Neural cell (in vitro differentiated cells): Measurements from ENCODE around the gene TNFAIP8L3. TPM values are rescaled to one million over a fixed set of nuclear protein-coding genes. Genes with fewer than 3 reads are reported as not detected.

Experiments used
- H2AFZ ChIP-seq: fragments of 200-600, 300-800 bp; sonication (generic), shearing (Covaris generic); 2 replicates; pipeline ENCODE4 v1.6.0; 2014; ENCODE audit warnings: low read depth, mild to moderate bottlenecking, antibody characterized with exemption, low read length, moderate library complexity
- H3F3A ChIP-seq: fragments of 200-600 bp; shearing (Covaris generic); 2 replicates; pipeline ENCODE4 v1.6.1; 2016; ENCODE audit warnings: mild to moderate bottlenecking, moderate library complexity, mixed read lengths, antibody characterized with exemption, low read length; ENCODE audit not compliant: insufficient read depth, poor library complexity, severe bottlenecking
- H3K27ac ChIP-seq: fragments of 200-600, 300-800 bp; sonication (generic), shearing (Covaris generic); 2 replicates; pipeline ENCODE4 v1.5.1; 2014; ENCODE audit warnings: mild to moderate bottlenecking, low read length, moderate library complexity
- H3K27me3 ChIP-seq: fragments of 300-800, 200-600 bp; sonication (generic), shearing (Covaris generic); 2 replicates; pipeline ENCODE4 v1.6.0; 2014; ENCODE audit warnings: mild to moderate bottlenecking, low read depth, low read length, moderate library complexity; ENCODE audit not compliant: insufficient read depth
- H3K36me3 ChIP-seq: fragments of 300-800, 200-600 bp; sonication (generic), shearing (Covaris generic); 2 replicates; pipeline ENCODE4 v1.5.1; 2014; ENCODE audit warnings: mild to moderate bottlenecking, antibody characterized with exemption, low read length, moderate library complexity; ENCODE audit not compliant: insufficient read depth
- H3K4me2 ChIP-seq: fragments of 300-800, 200-600 bp; sonication (generic), shearing (Covaris generic); 2 replicates; pipeline ENCODE4 v1.6.0; 2014; ENCODE audit warnings: mild to moderate bottlenecking, low read length
- H3K4me3 ChIP-seq: fragments of 300-800, 200-600 bp; sonication (generic), shearing (Covaris generic); 2 replicates; pipeline ENCODE4 v1.5.1; 2014; ENCODE audit warnings: mild to moderate bottlenecking, low read length, moderate library complexity
- H3K79me2 ChIP-seq: fragments of 200-600 bp; shearing (Covaris generic); replicated peaks from 2 replicates; pipeline ENCODE4 v1.6.0; 2014; ENCODE audit warnings: mild to moderate bottlenecking, low read length, moderate library complexity; ENCODE audit not compliant: insufficient read depth
- H3K9ac ChIP-seq: fragments of 300-800, 200-600 bp; sonication (generic), shearing (Covaris generic); 2 replicates; pipeline ENCODE4 v1.6.1; 2016; ENCODE audit warnings: mild to moderate bottlenecking, low read length, mixed read lengths
- H3K9me2 ChIP-seq: fragments of 200-600 bp; shearing (Covaris generic); 2 replicates; pipeline ENCODE4 v1.6.1; 2016; ENCODE audit warnings: mild to moderate bottlenecking, low read length, mixed read lengths; ENCODE audit not compliant: insufficient read depth
- H3K9me3 ChIP-seq: fragments of 200-600, 300-800 bp; sonication (generic), shearing (Covaris generic); 2 replicates; pipeline ENCODE4 v1.6.1; 2016; ENCODE audit warnings: mild to moderate bottlenecking, mixed run types, low read length, moderate library complexity, mixed read lengths
- H4K20me1 ChIP-seq: fragments of 200-600 bp; shearing (Covaris generic); 2 replicates; pipeline ENCODE4 v1.6.1; 2016; ENCODE audit warnings: mild to moderate bottlenecking, mixed run types; ENCODE audit not compliant: insufficient read depth
- CTCF ChIP-seq: fragments of 450-650 bp; IDR thresholded peaks from 2 replicates; pipeline ENCODE4 v1.5.1; 2014; ENCODE audit warnings: antibody characterized with exemption, mild to moderate bottlenecking, moderate library complexity; ENCODE audit not compliant: poor library complexity, severe bottlenecking
- EP300 ChIP-seq: fragments of 450-650 bp; conservative IDR thresholded peaks from 2 replicates; pipeline ENCODE4 v1.6.1; 2014; ENCODE audit warnings: antibody characterized with exemption, mild to moderate bottlenecking, moderate library complexity; ENCODE audit not compliant: poor library complexity, severe bottlenecking
- EZH2 ChIP-seq: fragments of 200-600, 300-800 bp; shearing (Covaris generic), sonication (generic); IDR thresholded peaks from 2 replicates; pipeline ENCODE4 v1.6.1; 2014; ENCODE audit warnings: antibody characterized with exemption, low read length, borderline replicate concordance, mild to moderate bottlenecking; ENCODE audit not compliant: insufficient read depth, poor library complexity, severe bottlenecking
- MXI1 ChIP-seq: fragments of 450-650 bp; conservative IDR thresholded peaks from 2 replicates; pipeline ENCODE4 v1.6.1; 2014; ENCODE audit warnings: antibody characterized with exemption, mild to moderate bottlenecking; ENCODE audit not compliant: poor library complexity, severe bottlenecking
- POLR2AphosphoS5 ChIP-seq: IDR thresholded peaks from 2 replicates; pipeline ENCODE4 v1.6.1; 2012
- RAD21 ChIP-seq: fragments of 450-650 bp; conservative IDR thresholded peaks from 2 replicates; pipeline ENCODE4 v1.6.1; 2014; ENCODE audit warnings: antibody characterized with exemption, mild to moderate bottlenecking, moderate library complexity
- REST ChIP-seq: IDR thresholded peaks from 2 replicates; pipeline ENCODE4 v1.6.1; 2012; ENCODE audit warnings: borderline replicate concordance
- SMC3 ChIP-seq: fragments of 450-650 bp; conservative IDR thresholded peaks from 2 replicates; pipeline ENCODE4 v1.6.1; 2014; ENCODE audit warnings: antibody characterized with exemption, mild to moderate bottlenecking, moderate library complexity; ENCODE audit not compliant: poor library complexity
- TAF1 ChIP-seq: IDR thresholded peaks from 2 replicates; pipeline ENCODE4 v1.6.1; 2012; ENCODE audit warnings: low read depth
- polyA plus RNA-seq: library from polyadenylated mRNA; depleted of rRNA; stranded (reverse); fragments of >200 nt; gene quantifications from 2 replicates; pipeline ENCODE4 v1.2.3, GENCODE V29; 2014

Gene TNFAIP8L3
- polyA plus RNA-seq, 1 donor from 2014 or later, result 0.16 TPM

- H3K79me2 ChIP-seq, result no peaks in the 10 kb centered on the region
- H3K9me2 ChIP-seq, result no peaks in the 10 kb centered on the region
- no peaks in the 10 kb centered on the region for H4K20me1 ChIP-seq
- H3K9ac ChIP-seq, result no peak overlapping the region
- H2AFZ ChIP-seq, result no peak overlapping the region
- no peak overlapping the region for H3K4me3 ChIP-seq
- H3K9me3 ChIP-seq, result no peaks in the 10 kb centered on the region
- H3K27ac ChIP-seq, result no peak overlapping the region
- TF ChIP-seq RAD21, result no peak
- no peak for TF ChIP-seq POLR2AphosphoS5
- TF ChIP-seq REST, result no peak
- TF ChIP-seq MXI1, result no peak
- TF ChIP-seq EZH2, result no peak
- TF ChIP-seq CTCF, result no peak
- no peak for TF ChIP-seq EP300
- no peak for TF ChIP-seq SMC3
- TF ChIP-seq TAF1, result no peak
- H3K27me3 ChIP-seq, result no peaks in the 10 kb centered on the region
- H3K36me3 ChIP-seq, result no peaks in the 10 kb centered on the region
- H3K4me2 ChIP-seq, result no peak overlapping the region
- H3F3A ChIP-seq, result no peaks in the 10 kb centered on the region
Measured at GRCh38 chr15:51074926-51075325, 19.8 kb downstream of the TNFAIP8L3 start.

GRCh38 chr15:51071578-51071977, 23.1 kb downstream of the TNFAIP8L3 start:
- H4K20me1 ChIP-seq, result no peaks in the 10 kb centered on the region
- H3K9me3 ChIP-seq, result no peaks in the 10 kb centered on the region
- H3K4me3 ChIP-seq, result no peak overlapping the region
- H3K79me2 ChIP-seq, result no peaks in the 10 kb centered on the region
- H3K9me2 ChIP-seq, result no peaks in the 10 kb centered on the region
- TF ChIP-seq RAD21, result no peak
- TF ChIP-seq MXI1, result no peak
- TF ChIP-seq POLR2AphosphoS5, result no peak
- TF ChIP-seq EZH2, result no peak
- no peak for TF ChIP-seq REST
- no peak for TF ChIP-seq EP300
- TF ChIP-seq SMC3, result no peak
- TF ChIP-seq TAF1, result no peak
- no peak for TF ChIP-seq CTCF
- H3K27me3 ChIP-seq, result no peaks in the 10 kb centered on the region
- no peak overlapping the region for H3K27ac ChIP-seq
- H3F3A ChIP-seq, result no peaks in the 10 kb centered on the region
- H2AFZ ChIP-seq, result no peak overlapping the region
- H3K36me3 ChIP-seq, result no peaks in the 10 kb centered on the region
- no peak overlapping the region for H3K9ac ChIP-seq
- no peak overlapping the region for H3K4me2 ChIP-seq
